Nephron (organoid): ENCODE data around the gene BSDC1.
"Not testable (repeated sequence)": the region's sequence is repeated elsewhere in the genome, so short reads cannot be mapped to it uniquely, and the experiment has no call there.

Source experiments
- H3K27ac Mint-ChIP-seq, 3 experiments: 2 replicates each; pipeline ENCODE4 v1.8.0; 2020; ENCODE audit warnings: mixed read lengths in 3 of 3, mild to moderate bottlenecking in 2 of 3, moderate library complexity in 1 of 3
- H3K27me3 Mint-ChIP-seq: 2 replicates; pipeline ENCODE4 v1.8.0; 2021; ENCODE audit warnings: low read depth, mild to moderate bottlenecking, moderate library complexity, mixed read lengths
- H3K36me3 Mint-ChIP-seq: 2 replicates; pipeline ENCODE4 v1.8.0; 2020; ENCODE audit warnings: low read depth, mixed read lengths
- H3K4me1 Mint-ChIP-seq: 2 replicates; pipeline ENCODE4 v1.8.0; 2020; ENCODE audit warnings: mixed read lengths
- H3K4me3 Mint-ChIP-seq, 3 experiments: 2 replicates each; pipeline ENCODE4 v1.8.0; 2020; ENCODE audit warnings: mild to moderate bottlenecking in 3 of 3, mixed read lengths in 3 of 3, moderate library complexity in 2 of 3
- H3K9me3 Mint-ChIP-seq: 2 replicates; pipeline ENCODE4 v1.8.0; 2020; ENCODE audit warnings: mixed read lengths
- CTCF ChIP-seq, 3 experiments: fragments of 200-600 bp; sonication (generic); IDR thresholded peaks; one replicate each; pipeline ENCODE4 v1.5.0; 2021; ENCODE audit warnings: antibody characterized with exemption in 3 of 3; ENCODE audit not compliant: unreplicated experiment in 3 of 3

BSDC1 gene

DNA sequence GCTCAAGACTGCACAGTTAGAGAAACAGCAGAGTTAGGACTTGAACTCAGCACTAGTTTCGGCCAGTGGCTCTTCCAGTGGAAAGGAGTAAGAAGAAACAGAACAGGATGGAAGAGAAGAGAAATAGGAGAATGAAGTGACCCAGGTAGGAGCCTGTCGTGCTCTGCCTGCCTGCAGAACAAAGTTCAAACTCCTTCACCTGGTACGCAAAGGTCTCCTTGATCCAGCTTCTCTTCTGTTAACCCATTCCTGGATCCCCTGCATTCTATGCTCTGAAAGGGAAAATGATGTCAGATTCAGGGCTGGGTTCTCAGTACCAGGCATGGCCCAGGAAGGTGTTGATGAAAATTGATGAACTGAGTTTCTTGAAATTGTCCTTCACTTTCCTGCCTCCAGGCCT lies 35.8 kb downstream of the BSDC1 start:
- peaks cover 24% of the 10 kb centered on the region for H3K36me3 Mint-ChIP-seq
- H3K4me3 Mint-ChIP-seq = peak overlapping the region in 1 of 3 experiments; percentile 35
- peak overlapping the region in 1 of 3 experiments; percentile 63 for H3K27ac Mint-ChIP-seq
- no peak for TF ChIP-seq CTCF (IDR thresholded peaks at IDR 0.05; ENCODE audit: unreplicated experiment in 3 of 3)
- no peaks in the 10 kb centered on the region for H3K9me3 Mint-ChIP-seq
- peaks cover 8% of the 10 kb centered on the region for H3K27me3 Mint-ChIP-seq
- H3K4me1 Mint-ChIP-seq = peaks cover 43% of the 10 kb centered on the region

- Mint-ChIP-seq H3K36me3 (peaks cover 16% of the 10 kb centered on the region), H3K9me3 (no peaks in the 10 kb centered on the region), H3K27ac (no peak overlapping the region), H3K27me3 (peaks cover 8% of the 10 kb centered on the region), H3K4me3 (no peak overlapping the region), H3K4me1 (peaks cover 48% of the 10 kb centered on the region)
- no peak for TF ChIP-seq CTCF (IDR thresholded peaks at IDR 0.05; ENCODE audit: unreplicated experiment in 3 of 3)
These were observed 36.6 kb downstream of the BSDC1 start for GRCh38 chr1:32357614-32358013.

DNA sequence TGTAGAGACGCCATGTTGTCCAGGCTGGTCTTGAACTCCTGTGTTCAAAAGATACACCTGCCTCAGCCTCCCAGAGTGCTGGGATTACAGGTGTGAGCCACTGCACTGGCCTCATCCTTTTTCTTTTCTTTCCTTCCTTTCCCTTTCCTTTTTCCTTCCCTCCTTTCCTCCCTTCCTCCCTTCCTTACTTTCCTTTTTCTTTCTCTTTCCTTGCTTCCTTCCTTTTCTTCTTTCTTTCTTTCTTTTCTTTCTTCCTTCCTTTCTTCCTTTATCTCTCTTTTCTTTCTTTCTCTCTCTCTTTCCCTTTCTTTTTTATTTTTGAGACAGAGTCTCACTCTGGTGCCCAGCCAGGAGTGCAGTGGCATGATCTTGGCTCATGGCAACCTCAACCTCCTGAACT lies 37.8 kb downstream of the BSDC1 start:
- no peaks in the 10 kb centered on the region for H3K9me3 Mint-ChIP-seq
- no peak for TF ChIP-seq CTCF (IDR thresholded peaks at IDR 0.05; ENCODE audit: unreplicated experiment in 3 of 3)
- peaks cover 47% of the 10 kb centered on the region for H3K4me1 Mint-ChIP-seq
- peaks cover 12% of the 10 kb centered on the region for H3K36me3 Mint-ChIP-seq
- peak overlapping the region in 2 of 3 experiments; percentile 36 to 59 for H3K27ac Mint-ChIP-seq
- H3K4me3 Mint-ChIP-seq = peak overlapping the region in 1 of 3 experiments; percentile 24
- peaks cover 8% of the 10 kb centered on the region for H3K27me3 Mint-ChIP-seq

- peaks cover 12% of the 10 kb centered on the region for H3K36me3 Mint-ChIP-seq
- H3K9me3 Mint-ChIP-seq, H3K4me3 Mint-ChIP-seq, H3K27me3 Mint-ChIP-seq: not testable (repeated sequence)
- H3K4me1 Mint-ChIP-seq = peaks cover 44% of the 10 kb centered on the region
- peak overlapping the region; percentile 85 to 100 (median 99) for H3K27ac Mint-ChIP-seq
These were observed 38.5 kb downstream of the BSDC1 start for GRCh38 chr1:32355778-32356177.

DNA sequence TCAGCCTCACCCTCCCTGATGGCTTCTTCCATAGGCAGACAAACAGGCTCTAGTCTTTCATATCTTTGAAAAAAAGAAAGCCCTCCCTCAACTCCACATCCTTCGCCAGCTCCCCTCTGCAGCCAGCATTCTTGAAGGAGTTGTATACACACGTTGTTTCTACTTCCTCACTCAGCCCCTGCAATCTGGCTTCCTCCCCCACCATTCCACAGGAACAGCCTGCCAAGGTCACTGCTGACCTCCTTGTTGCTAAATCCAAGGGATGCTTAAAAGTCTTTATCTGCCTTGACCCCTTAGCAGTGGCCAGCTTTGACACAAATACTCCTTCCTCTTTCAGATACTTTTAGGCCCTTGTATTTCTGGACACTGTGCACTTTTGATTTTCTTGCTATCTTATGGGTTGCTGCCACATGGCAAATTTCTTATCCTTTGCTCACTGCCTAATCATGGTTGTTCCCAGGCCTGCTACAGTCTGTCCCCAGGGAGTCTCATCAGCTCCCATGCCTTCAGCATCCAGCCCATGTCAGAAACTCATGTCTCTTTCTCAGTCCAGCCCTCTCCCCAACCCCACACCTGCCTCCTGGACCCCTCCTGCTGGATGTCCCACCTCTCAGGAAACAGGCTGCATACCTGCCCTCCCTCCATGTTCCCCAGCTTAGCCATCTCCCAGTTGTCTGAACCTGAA lies 40.2 kb downstream of the BSDC1 start:
- Mint-ChIP-seq H3K9me3 (no peaks in the 10 kb centered on the region), H3K27ac (peak overlapping the region; percentile 99 to 100 (median 100)), H3K27me3 (no peaks in the 10 kb centered on the region), H3K4me3 (peak overlapping the region; percentile 80 to 87 (median 86)), H3K36me3 (peaks cover 8% of the 10 kb centered on the region), H3K4me1 (peaks cover 37% of the 10 kb centered on the region)
- no peak for TF ChIP-seq CTCF (IDR thresholded peaks at IDR 0.05; ENCODE audit: unreplicated experiment in 3 of 3)

GRCh38 chr1:32353431-32353830 lies 40.8 kb downstream of the BSDC1 start:
- H3K9me3 Mint-ChIP-seq = no peaks in the 10 kb centered on the region
- H3K27me3 Mint-ChIP-seq = no peaks in the 10 kb centered on the region
- peaks cover 37% of the 10 kb centered on the region for H3K4me1 Mint-ChIP-seq
- peak overlapping the region; percentile 80 to 87 (median 86) for H3K4me3 Mint-ChIP-seq
- H3K27ac Mint-ChIP-seq = peak overlapping the region; percentile 99 to 100 (median 100)
- no peak for TF ChIP-seq CTCF (IDR thresholded peaks at IDR 0.05; ENCODE audit: unreplicated experiment in 3 of 3)
- peaks cover 8% of the 10 kb centered on the region for H3K36me3 Mint-ChIP-seq
